ENCODE data around the gene PPP1R2B.

Gene PPP1R2B

DNA sequence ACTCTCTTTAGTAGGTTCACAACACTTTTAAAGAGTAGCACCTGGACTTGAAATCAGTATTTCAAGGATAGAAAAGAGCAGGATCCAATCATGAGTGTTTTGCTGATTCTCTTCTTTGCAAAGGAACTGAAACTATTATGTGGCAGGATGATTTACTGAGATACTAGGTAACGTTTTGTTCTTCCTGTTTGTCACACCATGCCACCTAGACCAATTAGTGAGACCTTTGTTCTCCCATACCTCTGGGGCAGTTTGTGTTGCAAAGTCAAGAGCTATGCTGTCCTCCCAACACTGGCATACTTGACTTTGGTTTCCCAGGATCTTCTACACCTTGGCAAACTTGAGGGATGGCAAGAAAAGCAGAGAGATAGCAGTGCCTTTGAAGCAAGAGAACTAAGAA is 43.4 kb downstream of the PPP1R2B start:
- TF ChIP-seq, protein P1, sequence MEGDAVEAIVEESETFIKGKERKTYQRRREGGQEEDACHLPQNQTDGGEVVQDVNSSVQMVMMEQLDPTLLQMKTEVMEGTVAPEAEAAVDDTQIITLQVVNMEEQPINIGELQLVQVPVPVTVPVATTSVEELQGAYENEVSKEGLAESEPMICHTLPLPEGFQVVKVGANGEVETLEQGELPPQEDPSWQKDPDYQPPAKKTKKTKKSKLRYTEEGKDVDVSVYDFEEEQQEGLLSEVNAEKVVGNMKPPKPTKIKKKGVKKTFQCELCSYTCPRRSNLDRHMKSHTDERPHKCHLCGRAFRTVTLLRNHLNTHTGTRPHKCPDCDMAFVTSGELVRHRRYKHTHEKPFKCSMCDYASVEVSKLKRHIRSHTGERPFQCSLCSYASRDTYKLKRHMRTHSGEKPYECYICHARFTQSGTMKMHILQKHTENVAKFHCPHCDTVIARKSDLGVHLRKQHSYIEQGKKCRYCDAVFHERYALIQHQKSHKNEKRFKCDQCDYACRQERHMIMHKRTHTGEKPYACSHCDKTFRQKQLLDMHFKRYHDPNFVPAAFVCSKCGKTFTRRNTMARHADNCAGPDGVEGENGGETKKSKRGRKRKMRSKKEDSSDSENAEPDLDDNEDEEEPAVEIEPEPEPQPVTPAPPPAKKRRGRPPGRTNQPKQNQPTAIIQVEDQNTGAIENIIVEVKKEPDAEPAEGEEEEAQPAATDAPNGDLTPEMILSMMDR (IDR thresholded peaks at IDR 0.05; ENCODE audit: insufficient read depth, low read depth, low read length, missing control alignments): no peak
- DNase-seq (ENCODE audit: low read depth): peak; percentile 48

DNA sequence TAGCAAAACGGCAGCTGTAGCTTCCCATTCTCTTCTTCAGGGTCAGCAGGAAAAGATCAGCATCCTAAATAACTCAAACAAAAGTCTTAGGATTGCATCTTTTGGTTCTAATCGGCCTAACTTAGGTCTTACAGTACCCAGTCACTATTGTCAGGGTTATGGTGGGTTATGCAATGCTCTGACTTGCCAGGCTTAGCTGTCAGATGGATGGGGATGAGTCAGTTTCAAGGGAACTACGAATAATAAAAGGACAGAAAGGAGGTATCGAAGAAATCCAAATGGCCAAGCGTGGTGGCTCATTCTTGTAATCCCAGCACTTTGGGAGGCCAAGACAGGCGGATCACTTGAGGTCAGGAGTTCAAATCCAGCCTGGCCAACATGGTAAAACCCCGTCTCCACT is 46.5 kb downstream of the PPP1R2B start:
- no peak for DNase-seq (ENCODE audit: low read depth)
- H3K4me3 ChIP-seq (ENCODE audit: low read depth, low read length): no peak overlapping the region
- TF ChIP-seq, protein P1 (IDR thresholded peaks at IDR 0.05; ENCODE audit: insufficient read depth, low read depth, low read length, missing control alignments): no peak

More for the DNA sequence above, 43.4 kb downstream of the PPP1R2B start:
- H3K4me3 ChIP-seq (ENCODE audit: low read depth, low read length): no peak overlapping the region
